GM12878 (cell line): ENCODE data around the gene LGI4.

Source experiments
- EZH2 ChIP-seq: IDR thresholded peaks from 2 replicates; pipeline ENCODE4 v1.6.1; 2012; ENCODE audit warnings: low read depth, mild to moderate bottlenecking, control low read depth, inconsistent platforms, low read length, borderline replicate concordance; ENCODE audit not compliant: control insufficient read depth
- TF ChIP-seq, protein P1 (sequence below): IDR thresholded peaks from 2 replicates; pipeline ENCODE4 v1.6.1; 2012; ENCODE audit warnings: low read depth, low read length, improper control_type of control experiment
- TF ChIP-seq, protein P2 (sequence below): fragments of 450-650 bp; IDR thresholded peaks from 2 replicates; pipeline ENCODE4 v1.6.1; 2014; ENCODE audit warnings: mild to moderate bottlenecking

DNA sequence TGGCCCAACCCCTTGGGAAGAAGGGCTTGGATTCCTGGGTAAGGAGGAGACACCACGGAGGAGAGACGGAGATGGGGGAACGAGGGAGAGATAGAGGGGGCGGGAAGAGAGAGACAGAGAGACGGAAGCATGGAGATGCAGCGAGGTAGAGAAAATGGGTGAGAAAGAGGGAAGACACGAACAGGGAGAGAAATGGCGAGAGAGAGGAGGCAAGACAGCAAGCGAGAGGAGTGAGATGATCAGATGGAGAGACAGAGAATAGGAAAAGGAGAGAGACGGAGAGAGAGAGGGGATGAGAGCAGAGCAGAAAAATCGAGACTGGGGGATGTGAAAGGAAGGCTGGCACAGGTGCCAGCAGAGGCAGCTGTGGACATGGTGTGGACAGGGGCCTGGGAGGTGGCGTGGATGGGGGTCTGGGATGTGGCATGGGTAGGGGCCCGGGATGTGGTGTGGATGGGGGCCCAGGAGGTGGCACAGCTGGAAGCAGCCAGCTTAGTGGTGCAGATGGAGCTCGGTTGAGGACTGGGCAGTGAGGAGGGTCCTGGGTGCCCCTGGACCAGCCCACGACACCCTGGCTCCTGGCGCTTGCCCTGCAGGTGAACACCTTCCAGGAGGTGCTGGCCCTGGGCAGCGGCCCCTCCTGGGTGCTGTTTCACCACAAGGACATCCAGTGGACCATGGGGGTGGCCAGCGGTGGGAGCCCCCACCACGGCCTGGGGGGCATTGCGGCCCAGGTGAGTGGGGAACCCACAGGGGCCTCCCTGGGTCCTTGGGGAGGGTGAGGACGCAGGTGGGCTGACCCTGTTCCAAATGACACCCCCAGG is 59.4 kb downstream of the LGI4 start:
- TF ChIP-seq, protein P1, sequence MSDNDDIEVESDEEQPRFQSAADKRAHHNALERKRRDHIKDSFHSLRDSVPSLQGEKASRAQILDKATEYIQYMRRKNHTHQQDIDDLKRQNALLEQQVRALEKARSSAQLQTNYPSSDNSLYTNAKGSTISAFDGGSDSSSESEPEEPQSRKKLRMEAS: no peak
- TF ChIP-seq, protein P2, sequence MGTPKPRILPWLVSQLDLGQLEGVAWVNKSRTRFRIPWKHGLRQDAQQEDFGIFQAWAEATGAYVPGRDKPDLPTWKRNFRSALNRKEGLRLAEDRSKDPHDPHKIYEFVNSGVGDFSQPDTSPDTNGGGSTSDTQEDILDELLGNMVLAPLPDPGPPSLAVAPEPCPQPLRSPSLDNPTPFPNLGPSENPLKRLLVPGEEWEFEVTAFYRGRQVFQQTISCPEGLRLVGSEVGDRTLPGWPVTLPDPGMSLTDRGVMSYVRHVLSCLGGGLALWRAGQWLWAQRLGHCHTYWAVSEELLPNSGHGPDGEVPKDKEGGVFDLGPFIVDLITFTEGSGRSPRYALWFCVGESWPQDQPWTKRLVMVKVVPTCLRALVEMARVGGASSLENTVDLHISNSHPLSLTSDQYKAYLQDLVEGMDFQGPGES: no peak
- no peak for TF ChIP-seq EZH2
